Measurements from ENCODE around the gene ZNF555. TPM values are rescaled to one million over a fixed set of nuclear protein-coding genes. Genes with fewer than 3 reads are reported as not detected.
"Not testable (repeated sequence)": the region's sequence is repeated elsewhere in the genome, so short reads cannot be mapped to it uniquely, and the experiment has no call there.

The ZNF555 gene
- polyA plus RNA-seq, 1 experiment: 7.1 TPM

GRCh38 chr19:2902590-2903218 is 61.4 kb downstream of the ZNF555 start:
- DNase-seq (ENCODE audit: low read depth, low spot score): no peak
- Histone ChIP-seq H3K4me3 (ENCODE audit: low read depth, low read length) (no peak overlapping the region), H3K9me3 (ENCODE audit: control insufficient read depth, insufficient read depth, low read length) (peaks cover 9% of the 10 kb centered on the region; the same call in 1 of the 2 replicates), H3K27me3 (ENCODE audit: control insufficient read depth, insufficient read depth, low read length) (no peaks in the 10 kb centered on the region), H3K27ac (ENCODE audit: low read depth, low read length) (no peak overlapping the region)
- TF ChIP-seq CTCF (IDR thresholded peaks at IDR 0.05; ENCODE audit: low read depth, low read length): no peak
- ChIA-PET POLR2A (no interaction called here), CTCF (no interaction called here)

- peaks cover 10% of the 10 kb centered on the region; the same call in 1 of the 2 replicates for H3K9me3 ChIP-seq (ENCODE audit: control insufficient read depth, insufficient read depth, low read length)
- DNase-seq (ENCODE audit: low read depth, low spot score); H3K27me3 ChIP-seq (ENCODE audit: control insufficient read depth, insufficient read depth, low read length); H3K4me3 ChIP-seq (ENCODE audit: low read depth, low read length); POLR2A ChIA-PET; CTCF ChIA-PET; H3K27ac ChIP-seq (ENCODE audit: low read depth, low read length): not testable (repeated sequence)
Observed at GRCh38 chr19:2903326-2903725, 62.1 kb downstream of the ZNF555 start.

- Histone ChIP-seq H3K27ac (ENCODE audit: low read depth, low read length) (no peak overlapping the region), H3K9me3 (ENCODE audit: control insufficient read depth, insufficient read depth, low read length) (peaks cover 14% of the 10 kb centered on the region; the same call in 1 of the 2 replicates), H3K4me3 (ENCODE audit: low read depth, low read length) (no peak overlapping the region), H3K27me3 (ENCODE audit: control insufficient read depth, insufficient read depth, low read length) (no peaks in the 10 kb centered on the region)
- ChIA-PET POLR2A (interaction anchor here (0.6 kb wide), 1 partner anchor 56 kb away, joined by 5 read pairs; no protein-coding TSS in a partner anchor), CTCF (no interaction called here)
- no peak for TF ChIP-seq CTCF (IDR thresholded peaks at IDR 0.05; ENCODE audit: low read depth, low read length)
- DNase-seq (ENCODE audit: low read depth, low spot score): no peak
Observed at GRCh38 chr19:2905918-2906519, 64.7 kb downstream of the ZNF555 start.

- H3K9me3 ChIP-seq (ENCODE audit: control insufficient read depth, insufficient read depth, low read length): peaks cover 18% of the 10 kb centered on the region; the same call in 1 of the 2 replicates
- ChIA-PET CTCF (interaction anchor here (0.6 kb wide), 1 partner anchor 19 kb away, joined by 4 read pairs; no protein-coding TSS in a partner anchor), POLR2A (no interaction called here)
- no peak for DNase-seq (ENCODE audit: low read depth, low spot score)
- no peak overlapping the region for H3K27ac ChIP-seq (ENCODE audit: low read depth, low read length)
- H3K27me3 ChIP-seq (ENCODE audit: control insufficient read depth, insufficient read depth, low read length): no peaks in the 10 kb centered on the region
- no peak for TF ChIP-seq CTCF (IDR thresholded peaks at IDR 0.05; ENCODE audit: low read depth, low read length)
- H3K4me3 ChIP-seq (ENCODE audit: low read depth, low read length): no peak overlapping the region
Observed at GRCh38 chr19:2906631-2907195, 65.4 kb downstream of the ZNF555 start.

Other genes with a start within 250 kb of the ZNF555 start
- gene GNG7, start 138.8 kb upstream of the ZNF555 start, polyA plus RNA-seq (2011; rRNA removed): 0.56 and 0.57 TPM in 2 replicates
- 12.5 and 13.5 TPM in 2 replicates for gene DIRAS1, start 120.1 kb upstream of the ZNF555 start, polyA plus RNA-seq (2011; rRNA removed)
- gene SLC39A3, start 101.5 kb upstream of the ZNF555 start, polyA plus RNA-seq (2011; rRNA removed): 27.9 and 37.4 TPM in 2 replicates
- 44.0 and 56.5 TPM in 2 replicates for gene SGTA, start 58.2 kb upstream of the ZNF555 start, polyA plus RNA-seq (2011; rRNA removed)
- gene THOP1, start 56.0 kb upstream of the ZNF555 start, polyA plus RNA-seq (2011; rRNA removed): 35.4 and 45.6 TPM in 2 replicates
- 1.8 and 2.0 TPM in 2 replicates for gene ZNF554, start 21.6 kb upstream of the ZNF555 start, polyA plus RNA-seq (2011; rRNA removed)
- not detected in 2 replicates for gene ZNF556, start 25.9 kb downstream of the ZNF555 start, polyA plus RNA-seq (2011; rRNA removed)
- 2.3 and 2.4 TPM in 2 replicates for gene ZNF57, start 59.5 kb downstream of the ZNF555 start, polyA plus RNA-seq (2011; rRNA removed)
- 3.6 TPM in 2 replicates for gene ZNF77, start 103.5 kb downstream of the ZNF555 start, polyA plus RNA-seq (2011; rRNA removed)
- gene TLE6, start 136.1 kb downstream of the ZNF555 start, polyA plus RNA-seq (2011; rRNA removed): 0.51 and 0.72 TPM in 2 replicates
- 0.47 and 0.82 TPM in 2 replicates for gene TLE2, start 187.8 kb downstream of the ZNF555 start, polyA plus RNA-seq (2011; rRNA removed)
- gene TLE5, start 221.0 kb downstream of the ZNF555 start, polyA plus RNA-seq (2011; rRNA removed): 317 and 392 TPM in 2 replicates

All from AG04450 (cell line).